NCI-H524 (cell line): ENCODE measurements around the gene FGFR4.
"Not testable (repeated sequence)": the region's sequence is repeated elsewhere in the genome, so short reads cannot be mapped to it uniquely, and the experiment has no call there.

ENCODE experiments used
- DNase-seq, 2 experiments: peaks; one replicate each; lab custom pipeline; 2025; lab: John Stamatoyannopoulos, UW

FGFR4 gene

DNA sequence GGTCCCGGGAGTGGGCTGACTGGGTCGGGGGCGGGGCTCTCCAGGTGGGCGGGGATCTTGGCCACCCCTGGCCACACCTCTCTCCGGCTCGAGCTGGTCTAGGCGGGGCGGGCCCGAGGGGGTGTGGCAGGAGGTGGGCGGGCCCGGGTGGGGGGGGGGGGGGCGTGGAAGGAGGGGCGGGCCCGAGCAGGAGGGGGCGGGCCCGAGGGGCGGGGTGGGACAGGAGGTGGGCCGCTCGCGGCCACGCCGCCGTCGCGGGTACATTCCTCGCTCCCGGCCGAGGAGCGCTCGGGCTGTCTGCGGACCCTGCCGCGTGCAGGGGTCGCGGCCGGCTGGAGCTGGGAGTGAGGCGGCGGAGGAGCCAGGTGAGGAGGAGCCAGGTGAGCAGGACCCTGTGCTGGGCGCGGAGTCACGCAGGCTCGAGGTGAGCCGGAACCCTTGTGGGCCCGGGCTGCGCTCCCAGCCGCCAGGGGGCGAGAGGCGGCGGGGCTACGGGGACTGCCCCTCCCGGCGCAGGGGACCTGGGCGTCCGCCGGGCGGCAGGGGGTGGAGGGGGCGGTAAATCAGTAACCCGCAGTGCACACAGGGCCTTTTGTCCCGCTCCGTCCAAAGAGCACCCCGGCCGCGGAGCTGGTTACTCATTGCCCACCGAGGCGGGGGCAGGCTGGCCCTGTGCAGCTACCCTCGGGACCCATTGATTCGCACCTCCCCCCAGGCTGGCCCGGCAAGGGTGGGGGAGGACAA lies at the start of gene FGFR4:
Gene FGFR4, plus strand, starts transcription at position 262 of the 744 bp plus-strand sequence. CDS start 2,688 bp downstream, outside the sequence.
- peak; percentile 8 to 37 for DNase-seq

DNA sequence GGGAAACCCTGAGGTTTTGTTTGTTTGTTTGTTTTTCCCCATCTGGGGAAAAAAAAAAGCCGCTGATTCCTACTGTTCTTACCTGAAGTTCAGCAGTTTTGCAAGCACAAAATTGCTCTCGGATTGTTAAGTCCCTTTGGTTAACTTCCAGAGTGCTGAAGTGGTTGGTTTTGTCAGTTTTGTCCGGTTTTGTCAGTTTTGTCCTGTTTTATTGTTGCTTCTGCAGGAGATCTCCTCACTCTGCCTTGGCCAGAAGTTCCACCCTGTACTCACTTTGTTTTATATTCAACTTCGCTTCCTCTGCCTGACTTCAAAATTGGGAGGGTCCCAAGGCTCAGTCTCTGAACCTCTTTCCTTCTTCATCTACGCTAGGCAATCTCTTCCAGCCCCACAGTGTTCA lies 49.8 kb upstream of the FGFR4 start:
- DNase-seq = no peak

DNA sequence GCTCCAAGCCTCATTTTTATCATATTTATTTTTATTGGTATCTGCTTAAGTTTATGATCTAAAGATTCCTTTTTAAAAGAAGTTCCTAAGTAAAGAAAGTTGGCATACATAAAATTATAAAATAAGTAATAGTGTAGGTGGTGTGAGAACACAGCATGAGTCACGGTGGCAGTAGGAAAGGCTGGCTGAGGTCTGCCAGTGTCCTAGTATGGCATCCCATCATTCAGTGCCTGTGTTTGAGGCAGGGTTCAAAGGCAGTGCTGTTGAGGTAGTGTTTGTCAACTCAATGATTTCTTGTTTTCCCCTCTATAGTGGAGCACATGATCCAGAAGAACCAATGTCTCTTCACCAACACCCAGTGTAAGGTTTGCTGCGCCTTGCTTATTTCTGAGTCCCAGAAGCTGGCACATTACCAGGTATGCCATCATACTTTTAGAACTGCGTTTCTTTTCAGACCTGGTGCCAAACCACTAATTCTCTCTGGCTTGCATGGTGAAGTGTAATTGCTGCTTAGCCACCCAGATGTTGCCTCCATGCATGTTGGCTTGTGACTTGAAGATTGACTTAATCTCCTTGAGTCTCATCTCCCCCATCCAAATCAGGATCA lies 45.8 kb upstream of the FGFR4 start:
- DNase-seq = no peak

DNA sequence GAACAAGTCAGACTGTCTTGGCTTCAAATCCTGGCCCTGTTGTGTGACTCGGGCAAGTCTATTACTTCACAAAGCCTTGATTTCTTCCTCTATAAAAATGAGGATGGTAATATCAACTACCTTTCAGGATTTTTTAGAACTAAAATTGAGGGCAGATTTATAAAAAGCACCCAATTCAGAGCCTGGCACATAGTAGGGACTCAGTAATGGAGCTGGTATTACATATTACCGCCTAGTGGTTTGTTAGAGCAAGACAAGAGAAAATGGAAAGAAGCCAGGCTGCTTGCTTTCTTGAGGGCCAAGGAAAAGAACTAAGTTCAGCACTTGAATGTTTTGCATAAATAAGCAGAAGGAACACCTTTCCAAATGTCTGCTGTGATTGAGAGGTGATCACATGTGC lies 44.8 kb upstream of the FGFR4 start:
- DNase-seq = no peak

DNA sequence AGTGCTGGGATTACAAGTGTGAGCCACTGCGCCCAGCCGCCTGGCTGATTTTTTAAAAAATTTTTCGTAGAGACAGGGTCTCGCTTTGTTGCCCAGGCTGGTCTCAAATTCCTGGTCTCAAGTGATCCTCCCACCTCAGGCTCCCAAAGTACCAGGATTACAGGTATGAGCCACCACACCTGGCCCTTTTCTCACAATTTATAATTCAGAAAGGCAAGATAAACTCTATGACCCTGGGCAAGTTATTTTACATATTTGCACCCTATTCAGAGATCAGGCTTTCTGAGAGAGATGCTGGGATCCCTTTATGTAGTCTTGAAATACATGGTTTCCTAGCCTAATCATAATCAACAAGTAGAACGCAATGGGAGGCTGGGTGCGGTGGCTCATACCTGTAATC lies 43.6 kb upstream of the FGFR4 start:
- DNase-seq = no peak

DNA sequence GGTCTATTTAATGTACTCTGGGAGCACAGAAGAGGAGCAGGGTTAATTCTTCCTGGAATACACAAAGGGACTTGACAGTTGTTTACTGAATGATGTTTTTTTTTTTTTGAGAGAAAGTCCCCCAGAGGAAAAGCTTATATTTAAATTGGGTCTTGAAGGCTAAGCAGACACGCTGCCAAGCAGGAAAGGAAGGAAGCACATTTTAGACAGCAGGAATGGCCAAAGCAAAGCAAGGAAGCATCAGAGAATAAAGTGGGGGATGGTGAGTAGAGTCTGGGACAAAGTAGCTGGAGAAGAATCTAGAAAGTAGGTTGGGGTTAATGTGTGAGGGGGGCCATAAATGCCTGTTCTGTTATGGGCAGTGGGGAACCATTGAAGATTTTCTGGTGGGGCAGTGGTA lies 42.8 kb upstream of the FGFR4 start:
- no peak for DNase-seq

DNA sequence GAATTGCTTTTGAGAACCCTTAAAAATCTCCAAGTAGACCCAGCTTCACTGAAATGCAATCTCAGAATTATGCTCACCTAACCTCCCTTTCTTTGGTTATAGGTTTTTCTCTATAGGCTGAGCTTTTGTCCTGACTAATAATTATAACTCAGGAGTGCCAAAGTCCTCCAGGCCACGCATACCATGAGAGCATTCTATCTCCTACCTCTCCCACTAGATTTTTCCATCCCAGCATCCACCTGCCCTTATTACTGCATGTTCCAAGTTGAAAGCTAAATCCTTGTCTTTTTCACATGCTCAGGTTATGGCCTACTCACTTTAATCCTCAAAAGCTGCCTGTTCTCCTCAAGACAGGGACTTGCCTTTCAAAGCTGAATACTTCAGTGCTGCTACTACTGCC lies 42.1 kb upstream of the FGFR4 start:
- DNase-seq = no peak

DNA sequence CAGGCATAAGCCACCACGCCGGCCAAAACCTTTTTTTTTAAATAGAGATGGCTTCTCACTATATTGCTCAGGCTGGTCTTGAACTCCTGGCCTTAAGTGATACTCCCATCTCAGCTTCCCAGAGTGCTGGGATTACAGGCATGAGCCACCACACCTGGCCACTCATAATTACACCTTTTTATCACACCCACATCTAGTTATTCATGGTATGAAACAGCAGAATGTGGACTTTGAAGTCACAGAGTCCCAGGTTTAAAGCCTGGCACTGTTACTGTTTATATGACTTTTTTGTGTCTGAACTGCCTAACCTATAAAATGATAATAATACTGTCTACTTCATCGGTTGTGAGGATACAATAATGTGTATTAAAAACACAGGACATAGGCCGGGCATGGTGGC lies 41.1 kb upstream of the FGFR4 start:
- no peak for DNase-seq

DNA sequence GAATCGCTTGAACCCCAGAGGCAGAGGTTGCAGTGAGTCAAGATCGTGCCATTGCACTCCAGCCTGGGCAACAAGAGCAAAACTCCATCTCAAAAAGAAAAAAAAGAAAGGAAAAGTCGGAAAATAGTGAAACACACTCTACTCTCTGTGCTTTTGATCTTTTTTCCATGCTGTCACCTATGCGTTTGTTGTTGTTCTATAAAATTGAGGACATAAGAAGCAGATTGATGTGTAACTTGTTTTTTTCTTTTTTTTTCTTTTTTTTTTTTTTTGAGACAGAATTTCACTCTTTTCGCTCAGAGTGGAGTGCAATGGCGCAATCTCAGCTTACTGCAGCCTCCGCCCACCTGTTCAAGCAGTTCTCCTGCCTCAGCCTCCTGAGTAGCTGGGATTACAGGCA lies 38.2 kb upstream of the FGFR4 start:
- DNase-seq = not testable (repeated sequence)

DNA sequence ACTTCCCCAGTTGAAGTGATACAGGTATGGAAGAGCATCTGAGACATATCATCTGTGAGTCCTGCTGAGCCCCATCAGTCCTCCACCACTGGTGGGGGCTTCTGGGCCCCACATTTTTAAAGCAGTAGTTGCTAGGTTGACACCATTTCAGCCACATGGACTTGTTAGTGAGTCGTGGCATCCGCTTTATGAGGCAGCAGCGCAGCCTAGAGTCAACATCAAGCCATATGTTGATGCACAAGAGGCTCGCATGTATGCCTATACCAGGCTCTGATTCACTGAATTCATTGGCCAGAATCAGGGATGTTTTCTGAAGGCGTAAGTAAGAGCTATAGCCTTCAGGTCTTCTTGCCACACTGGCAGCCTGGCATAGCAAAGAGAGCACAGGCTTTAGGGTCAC lies 37.4 kb upstream of the FGFR4 start:
- DNase-seq = no peak

DNA sequence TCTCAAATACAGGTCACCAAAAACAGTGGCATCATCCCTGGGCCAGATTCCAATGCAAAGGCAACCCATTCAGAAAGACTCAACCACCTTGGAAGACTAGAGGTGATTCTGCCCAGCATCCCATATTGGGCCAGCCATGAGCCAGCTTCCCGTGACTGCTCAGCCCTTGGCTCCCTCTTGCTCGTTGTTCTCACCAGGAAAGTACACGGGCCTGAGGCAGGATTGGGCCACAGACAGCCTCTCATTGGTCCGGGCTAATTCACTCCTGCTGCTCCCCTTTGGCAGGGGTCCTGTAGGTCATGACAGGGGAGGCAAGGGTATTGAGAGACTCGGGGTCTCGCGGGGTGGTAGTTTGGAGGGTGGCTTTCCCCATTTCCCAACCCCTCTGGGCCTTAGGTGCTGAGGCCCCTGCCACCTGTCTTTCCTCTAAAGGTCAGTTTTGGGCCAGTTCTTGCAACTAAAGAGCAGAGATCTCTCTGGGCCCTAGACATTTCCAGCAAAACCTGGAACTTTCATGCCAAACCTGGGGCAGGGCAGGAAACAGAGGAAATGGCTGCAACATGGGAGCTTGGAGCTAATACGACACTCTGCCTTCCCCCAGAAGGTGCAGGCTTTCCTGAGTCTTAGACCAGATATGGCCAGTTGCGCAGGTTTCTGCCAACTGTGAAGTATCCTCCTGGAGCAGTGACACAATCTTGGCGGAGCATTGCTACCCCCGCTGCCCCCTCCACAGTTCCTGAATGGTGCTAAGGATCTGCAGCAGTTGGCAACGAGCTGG lies 22.0 kb upstream of the FGFR4 start:
- no peak for DNase-seq

DNA sequence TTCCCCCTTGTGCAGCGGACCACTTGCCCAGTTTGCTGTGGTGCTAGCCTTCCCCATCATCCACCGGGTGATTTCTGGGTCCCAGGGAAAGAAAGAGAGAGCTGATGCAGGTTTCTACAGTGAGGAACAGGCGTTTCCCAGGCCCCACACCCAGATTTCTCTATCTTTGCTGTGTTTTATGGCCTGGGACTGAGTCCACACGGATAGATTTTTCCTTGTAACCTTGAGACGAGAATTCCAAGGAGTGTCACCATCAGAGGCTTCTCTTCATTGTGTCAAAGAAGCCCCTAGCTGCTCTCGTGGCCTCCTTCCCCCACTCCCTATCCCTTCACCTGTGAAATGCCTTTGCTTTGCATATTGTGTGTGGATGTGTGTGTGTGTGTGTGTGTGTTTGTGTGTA lies 21.2 kb upstream of the FGFR4 start:
- no peak for DNase-seq

DNA sequence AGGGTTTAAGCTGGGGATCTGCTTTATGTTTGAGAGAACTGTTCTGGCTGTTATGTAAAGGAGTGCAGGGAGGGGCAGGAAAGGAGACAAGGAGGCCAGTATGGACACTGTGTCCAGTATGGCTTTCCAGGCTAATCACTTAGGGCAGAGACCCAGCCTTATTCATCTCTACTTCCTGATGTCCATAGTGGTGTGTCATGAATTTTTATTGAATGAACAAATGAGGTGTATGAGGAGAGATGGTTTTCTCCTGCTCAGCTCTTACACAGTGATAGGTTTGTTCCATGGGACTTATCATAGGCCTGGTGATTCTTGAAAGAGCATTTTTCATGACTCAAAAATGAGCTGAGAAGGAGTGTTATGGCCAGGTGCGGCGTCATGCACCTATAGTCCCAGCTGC lies 20.5 kb upstream of the FGFR4 start:
- no peak for DNase-seq

DNA sequence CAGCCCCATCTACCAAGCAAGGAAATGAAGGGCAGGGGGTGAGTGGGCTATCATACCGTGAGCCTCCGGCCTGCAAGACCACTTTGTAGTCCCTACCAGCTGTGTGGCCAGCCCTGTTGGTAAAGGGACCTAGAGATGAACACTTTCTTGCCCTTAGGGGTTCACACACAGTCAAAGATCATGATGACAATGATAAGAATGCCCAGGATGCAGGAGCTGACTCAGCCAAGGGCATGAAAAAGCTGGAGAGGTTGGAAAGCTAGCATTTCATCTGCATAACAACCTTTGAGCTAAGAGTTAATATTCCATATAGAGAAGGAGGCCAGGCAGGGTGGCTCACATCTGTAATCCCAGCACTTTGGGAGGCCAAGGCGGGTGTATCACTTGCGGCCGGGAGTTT lies 19.2 kb upstream of the FGFR4 start:
- no peak for DNase-seq

DNA sequence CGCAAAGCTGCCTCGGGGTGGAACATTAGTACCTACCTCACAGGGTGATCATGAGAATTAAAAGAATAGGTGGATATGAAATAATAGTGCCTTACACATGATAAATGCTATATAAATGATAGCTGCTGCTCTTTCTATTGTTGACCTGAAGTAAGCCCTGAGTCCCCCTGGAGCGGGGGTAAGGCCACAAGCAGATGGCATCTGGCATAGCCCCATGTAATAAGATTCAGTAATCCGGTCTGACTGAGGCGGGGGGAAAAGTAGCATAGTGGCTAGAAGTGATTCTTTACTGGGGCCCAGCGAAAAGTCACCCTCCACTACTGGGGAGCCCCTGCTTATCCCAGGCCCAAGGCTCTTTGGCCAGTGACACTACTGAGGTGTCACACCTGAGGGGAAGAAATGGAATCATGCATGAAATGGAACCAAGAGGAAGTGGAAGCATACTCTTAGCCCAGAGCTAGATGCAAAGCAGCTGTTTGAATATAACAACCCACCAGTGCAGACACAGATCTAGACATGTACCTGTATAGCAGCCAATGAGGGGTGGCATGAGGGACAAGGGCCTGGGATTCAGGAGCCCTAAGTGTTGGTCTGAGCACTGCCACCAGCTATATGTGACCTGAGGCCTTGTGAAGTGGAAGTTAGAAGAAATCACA lies 16.1 kb upstream of the FGFR4 start:
- peak; percentile 8 to 73 for DNase-seq

DNA sequence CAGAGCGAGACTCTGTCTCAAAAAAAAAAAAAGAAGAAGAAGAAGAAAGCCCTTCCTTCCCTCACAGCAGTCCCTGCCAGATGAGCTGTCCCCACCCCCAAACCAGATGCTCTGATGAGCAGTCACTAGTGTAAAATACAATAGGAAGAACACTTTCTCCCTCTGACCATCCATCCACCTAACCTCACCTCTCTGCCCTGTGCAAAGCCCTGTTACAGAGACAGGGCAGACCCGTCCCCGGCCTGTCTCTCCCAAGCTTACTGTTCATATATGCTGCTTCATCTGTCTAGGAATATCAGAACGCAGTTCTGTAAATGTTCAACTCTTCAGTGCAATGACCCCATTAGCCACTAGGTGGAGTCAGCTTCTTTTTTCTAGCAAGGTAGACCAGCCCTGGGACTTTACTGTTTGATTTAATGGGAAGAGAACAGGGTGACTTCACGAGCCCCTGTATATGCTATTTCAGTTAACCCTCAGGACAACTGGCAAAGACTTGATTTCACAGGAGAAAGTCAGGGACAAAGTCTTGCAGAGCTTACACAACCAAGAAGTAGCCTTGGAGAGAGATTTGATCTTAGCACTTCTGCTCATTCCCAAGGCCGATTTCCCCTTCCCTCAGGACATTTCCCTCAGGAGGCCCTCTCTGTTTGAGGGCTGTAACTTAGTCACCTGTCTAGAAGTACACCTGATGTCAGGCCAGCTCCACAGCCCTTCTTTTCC lies 14.9 kb upstream of the FGFR4 start:
- peak; percentile 68 to 87 for DNase-seq

DNA sequence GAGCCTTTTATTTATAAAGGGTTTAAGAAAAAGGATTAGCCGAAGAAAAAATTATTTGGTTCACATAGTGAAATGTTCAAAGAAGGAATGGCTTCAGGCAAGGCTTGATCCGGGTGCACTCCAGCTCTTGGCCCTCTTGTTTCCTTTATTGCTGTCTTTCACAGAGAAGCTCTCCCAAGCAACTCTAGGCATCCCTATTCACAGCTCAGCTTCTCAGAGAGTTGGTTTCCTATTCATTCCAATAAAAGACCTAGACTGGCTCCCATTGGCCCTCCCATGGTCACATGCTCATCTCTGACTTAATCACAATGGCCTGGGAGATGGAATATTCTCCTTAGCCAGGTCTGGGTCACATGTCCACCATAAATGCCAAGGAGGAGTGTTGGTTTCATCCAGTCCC lies 9.4 kb upstream of the FGFR4 start:
- DNase-seq = no peak

DNA sequence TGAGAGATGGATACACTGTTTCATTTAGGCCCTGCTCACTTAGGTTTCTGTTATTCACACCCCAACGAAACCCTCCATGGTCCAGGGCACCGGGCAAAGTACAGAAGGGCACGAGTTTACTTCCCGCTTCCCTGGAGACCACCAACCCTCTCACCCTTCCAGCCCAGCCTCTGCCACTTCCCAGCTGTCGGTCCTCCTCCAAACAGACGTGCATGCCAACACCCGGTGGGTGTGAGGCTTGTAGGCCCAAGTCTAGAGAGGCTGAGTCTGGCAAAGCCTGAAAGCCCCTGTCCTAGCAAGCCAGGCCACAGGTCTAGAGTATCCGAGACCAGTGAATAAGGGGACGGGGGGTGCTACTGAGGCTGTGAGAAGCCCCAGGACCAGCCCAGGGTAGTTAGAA lies 7.1 kb upstream of the FGFR4 start:
- DNase-seq = no peak

DNA sequence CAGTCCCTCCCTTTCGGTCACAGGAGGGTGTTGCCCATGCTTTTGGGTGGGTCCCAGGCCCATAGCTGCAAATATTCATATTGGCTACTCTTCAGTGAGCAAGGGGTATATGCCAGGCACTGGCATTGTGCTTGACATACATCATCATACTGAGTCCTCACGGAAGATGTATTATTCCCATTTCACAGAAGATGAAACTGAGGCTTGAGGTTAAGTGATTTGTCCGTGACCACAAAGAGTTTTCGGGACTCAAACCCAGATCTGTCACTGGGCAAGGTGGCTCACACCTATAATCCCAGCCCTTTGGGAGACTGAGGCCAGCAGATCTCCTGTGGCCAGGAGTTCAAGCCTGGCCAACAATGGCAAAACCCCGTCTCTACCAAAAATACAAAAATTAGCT lies 6.5 kb upstream of the FGFR4 start:
- no peak for DNase-seq

DNA sequence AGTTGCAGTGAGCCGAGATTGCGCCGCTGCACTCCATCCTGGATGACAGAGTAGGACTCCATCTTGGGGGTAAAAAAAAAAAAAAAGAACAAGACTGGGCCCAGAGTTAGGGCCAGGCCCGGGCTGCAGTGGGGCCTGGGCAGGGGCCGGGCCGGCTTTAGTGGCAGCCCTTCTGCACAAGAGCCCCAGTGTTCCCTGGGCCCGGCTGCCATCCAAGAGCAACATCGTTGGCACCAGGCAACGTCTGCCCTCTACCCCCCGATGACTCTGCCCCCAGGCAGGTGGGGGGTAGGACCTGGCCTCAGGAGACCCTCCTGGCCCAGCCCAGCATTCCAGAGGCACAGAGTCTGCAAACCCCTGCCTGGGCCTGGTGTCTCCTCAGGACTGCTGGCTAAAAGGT lies 4.9 kb upstream of the FGFR4 start:
- no peak for DNase-seq

DNA sequence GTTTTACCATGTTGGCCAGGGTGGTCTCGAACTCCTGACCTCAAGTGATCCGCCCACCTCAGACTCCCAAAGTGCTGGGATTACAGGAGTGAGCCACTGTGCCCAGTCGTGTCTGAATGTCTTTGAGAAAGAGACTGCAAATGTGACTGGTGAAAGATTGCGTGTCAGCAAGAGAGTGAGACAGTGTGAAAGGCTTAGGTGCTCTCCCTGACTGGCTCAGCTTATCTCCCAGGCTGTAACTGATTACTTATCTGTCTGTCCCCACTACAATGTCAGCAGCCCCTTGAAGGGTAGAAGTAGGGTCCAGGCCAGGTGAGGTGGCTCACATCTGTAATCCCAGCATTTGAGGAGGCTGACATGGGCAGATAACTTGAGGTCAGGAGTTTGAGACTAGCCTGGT lies 3.4 kb upstream of the FGFR4 start:
- DNase-seq = no peak

DNA sequence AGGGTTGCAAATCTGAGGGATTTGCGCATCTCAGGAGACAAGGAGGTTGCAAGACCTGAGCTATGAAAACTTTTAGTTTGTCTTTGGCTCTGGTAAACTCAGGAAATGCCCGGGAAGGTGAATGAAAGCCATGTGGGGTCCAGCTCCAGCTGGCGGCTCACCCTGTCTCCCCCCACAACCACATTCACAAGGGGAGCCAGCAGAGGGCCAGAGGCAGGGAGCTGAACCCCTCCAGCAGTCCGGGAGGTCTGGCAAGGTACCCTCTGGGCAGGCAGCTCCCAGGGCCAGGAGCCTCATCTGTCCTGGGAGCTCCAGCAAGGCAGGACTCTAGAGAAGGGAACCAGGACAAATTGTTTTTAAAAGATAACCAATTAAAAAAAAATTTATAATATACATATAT lies 2.5 kb upstream of the FGFR4 start:
- DNase-seq = no peak
